Central memory CD4-positive, alpha-beta T cell (primary cell): ENCODE data around the gene GSE1.

ENCODE experiments used
- DNase-seq: peaks from one replicate; pipeline ENCODE4 v3.0.0; 2022

The GSE1 gene

GRCh38 chr16:85686912-85687591, 73.9 kb downstream of the GSE1 start:
- DNase-seq, result peak; percentile 44

- no peak for DNase-seq
Observed at GRCh38 chr16:85687651-85688471, 74.7 kb downstream of the GSE1 start.

DNA sequence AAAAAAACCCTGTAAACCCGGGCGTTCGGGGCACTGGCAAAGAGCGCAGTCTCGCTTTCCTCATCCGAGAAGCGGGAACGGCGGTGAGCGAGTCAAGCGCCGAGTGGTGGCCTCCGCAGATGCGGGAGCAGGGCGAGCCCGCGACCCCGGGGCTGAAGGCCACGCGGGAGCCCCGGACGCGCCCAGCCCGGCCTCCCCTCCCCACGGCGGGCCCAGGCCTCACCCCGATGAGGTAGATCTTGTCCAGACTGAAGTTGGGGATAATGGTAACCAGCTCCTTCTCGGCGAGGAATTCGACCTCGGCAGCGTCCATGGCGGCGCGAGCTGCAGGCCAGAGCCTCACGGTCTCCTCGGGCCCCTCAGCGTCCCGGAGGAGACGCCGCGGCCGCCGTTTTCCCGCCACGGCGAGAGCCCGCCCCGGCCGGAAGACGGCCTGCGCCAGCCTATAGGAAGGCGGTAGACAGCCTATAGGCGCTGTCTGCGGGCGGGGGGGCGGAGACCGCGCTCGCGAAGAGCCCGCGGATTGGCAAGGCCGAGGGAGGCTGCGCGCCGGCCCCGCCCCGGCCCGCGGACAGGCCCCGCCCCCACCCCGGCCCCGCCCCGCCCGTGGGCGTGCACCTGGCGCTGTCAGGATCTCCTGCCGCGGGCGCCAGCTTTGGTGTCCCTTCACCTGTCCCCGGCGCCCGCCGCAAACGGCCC, 75.6 kb downstream of the GSE1 start, which contains the start of gene GINS2:
TSS of gene GINS2 (minus strand) at position 369 of the 699 bp plus-strand sequence. CDS start at position 313, 56 bp downstream.
- DNase-seq, result peak; percentile 88

GRCh38 chr16:85689285-85689949, 76.3 kb downstream of the GSE1 start:
- no peak for DNase-seq

GRCh38 chr16:85689950-85690320, 76.8 kb downstream of the GSE1 start:
- DNase-seq, result no peak

GRCh38 chr16:85690469-85691064, 77.4 kb downstream of the GSE1 start:
- no peak for DNase-seq

DNA sequence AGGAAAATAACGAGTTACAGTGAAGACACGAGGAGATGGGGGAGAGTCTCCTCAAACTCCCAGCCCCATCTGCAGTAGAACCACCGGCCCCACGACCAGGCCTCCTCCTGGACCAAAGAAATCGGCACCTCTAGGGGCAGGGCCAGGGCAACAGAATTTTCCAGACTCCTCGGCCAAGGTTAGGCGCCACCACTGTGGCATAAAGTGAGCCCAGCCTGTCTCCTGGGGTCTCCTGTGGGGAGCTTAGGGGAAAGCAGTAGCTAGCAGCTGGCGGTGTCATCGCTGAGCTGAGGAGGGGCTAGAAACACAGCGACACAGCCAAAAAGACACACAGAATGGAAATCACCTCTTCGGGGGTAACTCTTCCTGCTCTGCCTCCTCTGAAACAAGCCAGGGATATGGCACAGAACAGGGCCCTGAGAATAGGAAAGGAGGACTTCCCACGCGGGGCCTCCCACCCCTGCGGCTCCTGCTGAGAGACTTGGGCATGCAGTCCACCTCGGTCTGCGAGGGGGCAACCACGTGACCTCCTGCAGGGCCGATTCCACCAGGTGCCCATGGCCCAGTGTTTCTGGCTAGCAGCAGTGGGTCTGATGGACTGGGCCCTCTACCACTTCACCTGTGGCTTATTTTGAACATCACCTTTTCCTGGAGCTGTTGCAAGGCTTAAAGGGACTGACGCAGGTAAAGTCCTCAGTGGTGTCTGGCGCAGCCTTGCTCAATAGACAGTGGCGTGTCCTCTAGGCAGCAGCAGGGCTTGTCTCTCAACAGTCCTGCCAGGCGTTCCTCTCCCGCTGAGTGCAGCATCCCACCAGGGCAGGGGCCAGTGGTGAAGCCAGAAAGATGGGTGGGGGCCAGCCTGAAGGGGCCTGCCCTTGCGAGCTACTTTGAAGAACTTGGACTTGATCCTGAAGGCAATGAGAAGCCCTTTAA, 82.3 kb downstream of the GSE1 start:
- DNase-seq, result no peak

DNA sequence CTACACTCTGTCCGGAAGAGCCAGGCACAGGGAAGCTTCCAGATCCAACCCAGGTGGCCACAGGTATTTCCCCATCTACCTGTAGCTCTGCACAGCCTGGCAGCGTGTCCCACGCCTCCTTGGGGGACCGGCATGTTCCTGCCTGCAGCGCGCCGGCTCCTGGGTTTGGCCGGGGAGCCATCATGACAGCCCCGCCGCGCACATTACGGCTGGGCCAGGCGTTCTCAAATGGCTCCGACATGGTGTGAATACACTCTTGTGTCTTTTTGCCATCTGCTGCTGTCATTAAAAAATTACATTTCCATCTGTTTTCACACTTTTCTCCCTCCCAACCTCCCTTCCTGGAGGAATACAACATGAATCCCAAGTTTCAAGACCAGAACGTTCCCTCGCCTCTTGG, 83.7 kb downstream of the GSE1 start:
- DNase-seq, result no peak

- no peak for DNase-seq
Observed at GRCh38 chr16:85697431-85697830, 84.3 kb downstream of the GSE1 start.

- no peak for DNase-seq
Observed at GRCh38 chr16:85698459-85698891, 85.4 kb downstream of the GSE1 start.

GRCh38 chr16:85698935-85699558, 85.9 kb downstream of the GSE1 start:
- DNase-seq, result no peak

DNA sequence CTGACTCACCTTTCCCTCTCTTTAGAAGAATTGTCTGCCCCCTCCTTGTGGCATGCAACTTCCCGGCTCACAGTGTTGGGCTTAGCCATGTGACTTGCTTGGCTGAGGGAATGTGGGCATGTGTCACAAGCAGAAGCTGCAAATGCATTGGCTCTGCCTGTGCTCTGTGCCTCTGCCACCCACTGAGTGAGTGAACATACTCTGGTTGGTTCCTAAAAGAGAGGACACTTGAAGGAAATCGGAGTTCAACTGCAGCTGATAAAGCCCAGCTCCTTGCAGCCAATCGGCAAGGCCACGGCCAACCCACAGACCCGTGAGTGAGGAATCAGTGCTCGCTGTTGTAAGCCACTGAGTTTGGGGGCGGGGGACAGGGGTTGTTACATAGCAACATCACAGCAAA, 86.5 kb downstream of the GSE1 start:
- no peak for DNase-seq

DNA sequence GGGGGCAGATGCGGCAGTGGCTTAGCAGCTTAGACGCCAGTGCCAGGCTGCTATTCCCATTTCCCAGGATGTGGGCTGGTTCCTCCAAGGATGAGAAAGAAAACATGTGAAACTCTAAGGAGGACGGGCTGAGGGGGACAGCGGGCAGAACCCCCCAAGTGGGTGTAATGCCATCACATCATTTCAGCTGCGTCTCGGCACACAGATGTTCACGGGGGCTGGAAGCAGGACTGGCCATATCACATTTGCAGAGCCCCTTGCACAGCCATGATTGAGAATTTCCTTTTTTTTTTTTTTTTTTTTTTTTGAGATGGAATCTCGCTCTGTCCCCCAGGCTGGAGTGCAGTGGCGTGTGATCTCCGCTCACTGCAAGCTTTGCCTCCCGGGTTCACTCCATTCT, 90.9 kb downstream of the GSE1 start:
- DNase-seq, result no peak

DNA sequence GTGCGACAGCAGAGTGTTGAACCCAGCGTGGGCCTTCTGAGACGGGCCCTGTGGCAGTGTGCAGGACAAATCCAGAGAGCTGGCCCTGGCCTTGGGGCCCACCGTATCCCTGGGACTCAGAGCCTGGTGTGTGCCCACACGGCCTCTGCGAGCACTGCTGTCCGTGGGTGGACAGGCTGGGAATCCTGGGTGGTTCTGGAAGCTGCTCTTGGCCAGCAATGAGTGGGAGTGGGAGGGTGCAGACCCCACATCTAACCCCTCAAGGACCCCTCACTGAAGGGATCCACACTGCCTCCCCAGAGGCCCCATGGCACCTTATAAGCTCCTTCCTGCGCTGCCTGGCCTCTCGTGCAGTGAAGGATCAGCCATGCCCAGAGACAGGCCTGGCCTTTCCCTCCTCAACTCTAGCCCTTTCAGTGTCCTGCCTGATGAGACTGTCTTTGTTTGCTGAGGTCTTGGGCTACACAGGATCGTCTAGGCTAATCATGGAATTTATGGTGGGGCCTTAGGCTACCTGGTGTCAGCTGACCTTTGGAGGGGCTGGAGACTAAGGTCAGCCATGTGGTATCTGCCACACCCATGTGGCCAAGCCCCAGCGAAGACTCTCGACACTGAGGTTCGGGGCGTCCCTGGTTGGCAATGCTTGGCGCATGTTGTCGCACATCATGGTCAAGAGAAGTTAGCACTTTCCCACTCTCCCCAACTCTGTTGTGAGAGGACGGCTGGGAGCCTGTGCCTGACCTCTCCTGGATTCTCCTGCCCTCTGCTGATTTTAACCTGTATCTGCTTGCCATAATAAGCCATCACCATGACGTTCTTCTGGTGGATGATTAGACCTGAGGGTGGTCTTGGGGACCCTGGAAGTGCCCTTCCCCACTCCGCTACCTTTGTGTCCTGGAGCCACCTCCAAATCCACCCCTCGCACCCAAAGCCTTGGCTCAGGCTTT, 92.1 kb downstream of the GSE1 start:
- no peak for DNase-seq

- DNase-seq, result no peak
Observed at GRCh38 chr16:85706449-85707034, 93.4 kb downstream of the GSE1 start.

DNA sequence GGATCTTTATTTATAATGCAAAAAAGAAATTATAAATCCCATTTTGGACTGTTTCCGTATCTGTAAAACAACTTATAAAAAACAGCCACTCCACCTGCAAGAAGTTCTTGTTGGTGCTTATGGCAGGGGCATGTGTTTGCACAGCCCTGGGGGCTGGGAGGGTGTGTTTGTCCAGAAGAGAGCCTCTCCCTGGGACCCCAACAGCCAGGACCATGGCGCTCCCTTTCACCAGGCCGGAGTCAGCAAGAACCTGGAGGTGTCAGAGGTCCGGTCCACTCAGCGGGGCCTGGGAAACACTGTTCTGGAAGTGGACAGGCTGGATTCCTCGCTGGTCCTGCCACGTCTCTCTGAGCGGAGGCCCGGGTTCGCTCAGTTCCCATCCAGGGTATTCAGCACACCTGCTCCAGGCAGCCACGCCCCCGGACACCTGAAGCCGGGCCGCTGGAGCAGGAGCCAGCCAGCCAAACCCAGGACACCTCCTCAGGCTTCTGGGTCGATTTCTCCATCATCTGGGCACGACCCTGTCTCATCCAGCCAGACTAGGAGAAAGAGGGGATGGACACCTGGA, 94.5 kb downstream of the GSE1 start:
- no peak for DNase-seq

GRCh38 chr16:85708338-85708737, 95.2 kb downstream of the GSE1 start:
- no peak for DNase-seq

GRCh38 chr16:85709766-85710585, 96.9 kb downstream of the GSE1 start:
- DNase-seq, result no peak
